Astrocyte (in vitro differentiated cells and primary cell): ENCODE measurements around the gene ITPRIPL2. TPM values are rescaled to one million over a fixed set of nuclear protein-coding genes. Genes with fewer than 3 reads are reported as not detected.

Experiments used
- DNase-seq: peaks from one replicate; pipeline ENCODE4 v3.0.0-alpha.2; 2010; ENCODE audit warnings: low read depth
- FAIRE-seq: peaks from 2 replicates; lab custom pipeline; 2011; peaks lifted over from hg19 to GRCh38; lab: Jason Lieb, UNC
- H2AFZ ChIP-seq: 2 replicates; pipeline ENCODE4 v1.6.0; 2012; ENCODE audit warnings: low read depth, low read length, inconsistent platforms
- H3K27ac ChIP-seq: 2 replicates; pipeline ENCODE4 v1.5.1; 2011; ENCODE audit warnings: low read depth, low read length, inconsistent platforms
- H3K27me3 ChIP-seq: 2 replicates; pipeline ENCODE4 v1.6.0; 2011; ENCODE audit warnings: low read length, inconsistent platforms; ENCODE audit not compliant: insufficient read depth
- H3K36me3 ChIP-seq: 2 replicates; pipeline ENCODE4 v1.5.1; 2011; ENCODE audit warnings: low read length, inconsistent platforms; ENCODE audit not compliant: insufficient read depth
- H3K4me1 ChIP-seq: 2 replicates; pipeline ENCODE4 v1.5.1; 2011; ENCODE audit warnings: low read length, inconsistent platforms; ENCODE audit not compliant: insufficient read depth
- H3K4me2 ChIP-seq: 2 replicates; pipeline ENCODE4 v1.6.0; 2012; ENCODE audit warnings: low read length, inconsistent platforms
- H3K4me3 ChIP-seq: 2 replicates; pipeline ENCODE4 v1.5.1; 2011; ENCODE audit warnings: low read depth, mild to moderate bottlenecking, low read length, inconsistent platforms; ENCODE audit not compliant: insufficient read depth
- H3K79me2 ChIP-seq: 2 replicates; pipeline ENCODE4 v1.6.0; 2012; ENCODE audit warnings: mild to moderate bottlenecking, low read length, inconsistent platforms; ENCODE audit not compliant: insufficient read depth
- H3K9ac ChIP-seq: 2 replicates; pipeline ENCODE4 v1.6.0; 2012; ENCODE audit warnings: mild to moderate bottlenecking, low read length, inconsistent platforms
- H3K9me3 ChIP-seq: 2 replicates; pipeline ENCODE4 v1.5.1; 2012; ENCODE audit warnings: low read depth, mild to moderate bottlenecking, low read length, inconsistent platforms; ENCODE audit not compliant: insufficient read depth
- H4K20me1 ChIP-seq: 2 replicates; pipeline ENCODE4 v1.6.0; 2012; ENCODE audit warnings: low read length, inconsistent platforms; ENCODE audit not compliant: insufficient read depth
- H3K27ac Mint-ChIP-seq: one replicate; pipeline ENCODE4 v1.8.0; 2021; ENCODE audit warnings: mild to moderate bottlenecking, mixed read lengths; ENCODE audit not compliant: unreplicated experiment
- H3K27me3 Mint-ChIP-seq: one replicate; pipeline ENCODE4 v1.8.0; 2021; ENCODE audit warnings: low read depth, mixed read lengths; ENCODE audit not compliant: unreplicated experiment
- H3K36me3 Mint-ChIP-seq: one replicate; pipeline ENCODE4 v1.8.0; 2021; ENCODE audit warnings: low read depth, mixed read lengths; ENCODE audit not compliant: unreplicated experiment
- H3K4me1 Mint-ChIP-seq: one replicate; pipeline ENCODE4 v1.8.0; 2021; ENCODE audit warnings: low read depth, mixed read lengths; ENCODE audit not compliant: unreplicated experiment
- H3K4me3 Mint-ChIP-seq: one replicate; pipeline ENCODE4 v1.8.0; 2021; ENCODE audit warnings: mild to moderate bottlenecking, moderate library complexity, mixed read lengths; ENCODE audit not compliant: unreplicated experiment
- H3K9me3 Mint-ChIP-seq: one replicate; pipeline ENCODE4 v1.8.0; 2021; ENCODE audit warnings: mild to moderate bottlenecking, mixed read lengths; ENCODE audit not compliant: unreplicated experiment
- CTCF ChIP-seq: IDR thresholded peaks from 2 replicates; pipeline ENCODE4 v1.5.1; 2011; ENCODE audit warnings: low read depth, mild to moderate bottlenecking, inconsistent platforms, low read length, moderate library complexity; ENCODE audit not compliant: insufficient read depth
- EZH2 ChIP-seq: IDR thresholded peaks from 2 replicates; pipeline ENCODE4 v1.6.1; 2012; ENCODE audit warnings: mild to moderate bottlenecking, low read length, inconsistent platforms; ENCODE audit not compliant: insufficient read depth
- total RNA-seq: library from RNA; stranded (reverse); gene quantifications from 2 replicates; pipeline ENCODE4 v1.2.1, GENCODE V29; 2021

ITPRIPL2 gene
- total RNA-seq, 1 donor from 2014 or later = 47.8 TPM

- peaks cover 27% of the 10 kb centered on the region for H3K4me1 ChIP-seq
- Mint-ChIP-seq H3K36me3 (no peaks in the 10 kb centered on the region), H3K27ac (no peak overlapping the region), H3K4me3 (no peak overlapping the region), H3K9me3 (peaks cover 2% of the 10 kb centered on the region), H3K4me1 (peaks cover 28% of the 10 kb centered on the region), H3K27me3 (no peaks in the 10 kb centered on the region)
- H3K27me3 ChIP-seq = no peaks in the 10 kb centered on the region
- no peaks in the 10 kb centered on the region for H4K20me1 ChIP-seq
- DNase-seq = no peak
- FAIRE-seq = no peak
- H2AFZ ChIP-seq = no peak overlapping the region
- no peak for TF ChIP-seq CTCF
- no peak for TF ChIP-seq EZH2
- H3K4me2 ChIP-seq = no peak overlapping the region
- no peaks in the 10 kb centered on the region for H3K79me2 ChIP-seq
- no peak overlapping the region for H3K9ac ChIP-seq
- H3K27ac ChIP-seq = no peak overlapping the region
- H3K9me3 ChIP-seq = no peaks in the 10 kb centered on the region
- H3K4me3 ChIP-seq = no peak overlapping the region
- no peaks in the 10 kb centered on the region for H3K36me3 ChIP-seq
Observed at GRCh38 chr16:19132898-19133297, 19.1 kb downstream of the ITPRIPL2 start.

DNA sequence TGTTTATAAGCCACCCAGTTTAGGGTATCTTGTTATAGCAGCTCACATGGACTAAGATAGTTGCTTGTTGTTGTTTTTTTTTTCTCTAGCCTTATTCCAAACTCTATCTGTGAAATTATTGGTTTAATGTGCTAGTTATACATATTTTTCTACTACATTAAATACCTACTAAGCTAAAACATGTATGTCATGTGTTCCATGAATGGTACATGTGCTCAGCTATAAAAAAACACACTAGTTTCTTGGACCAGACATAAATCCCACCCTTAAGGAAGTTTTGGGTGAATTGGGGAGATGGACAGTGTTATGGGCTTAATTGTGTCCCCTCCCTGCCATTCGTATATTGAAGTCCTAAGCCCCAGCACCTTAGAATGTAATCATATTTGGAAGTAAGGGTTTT is 19.8 kb downstream of the ITPRIPL2 start:
- Histone ChIP-seq H4K20me1 (no peaks in the 10 kb centered on the region), H3K9me3 (no peaks in the 10 kb centered on the region), H3K27ac (no peak overlapping the region), H2AFZ (no peak overlapping the region), H3K27me3 (no peaks in the 10 kb centered on the region), H3K9ac (no peak overlapping the region), H3K36me3 (no peaks in the 10 kb centered on the region), H3K4me2 (no peak overlapping the region), H3K4me3 (no peak overlapping the region), H3K79me2 (no peaks in the 10 kb centered on the region), H3K4me1 (peaks cover 27% of the 10 kb centered on the region)
- TF ChIP-seq EZH2 (no peak), CTCF (no peak)
- Mint-ChIP-seq H3K27me3 (no peaks in the 10 kb centered on the region), H3K36me3 (no peaks in the 10 kb centered on the region), H3K4me1 (peaks cover 30% of the 10 kb centered on the region), H3K9me3 (peaks cover 2% of the 10 kb centered on the region), H3K4me3 (no peak overlapping the region), H3K27ac (no peak overlapping the region)
- DNase-seq (no peak), FAIRE-seq (no peak)

GRCh38 chr16:19135201-19135842 is 21.6 kb downstream of the ITPRIPL2 start:
- no peak overlapping the region for H3K27ac ChIP-seq
- H3K27ac Mint-ChIP-seq = no peak overlapping the region
- peaks cover 25% of the 10 kb centered on the region for H3K4me1 ChIP-seq
- no peak for DNase-seq
- no peaks in the 10 kb centered on the region for H3K9me3 Mint-ChIP-seq
- H3K27me3 ChIP-seq = no peaks in the 10 kb centered on the region
- H3K79me2 ChIP-seq = no peaks in the 10 kb centered on the region
- H3K9me3 ChIP-seq = no peaks in the 10 kb centered on the region
- H2AFZ ChIP-seq = no peak overlapping the region
- no peak for TF ChIP-seq EZH2
- TF ChIP-seq CTCF = no peak
- H3K36me3 ChIP-seq = no peaks in the 10 kb centered on the region
- peaks cover 28% of the 10 kb centered on the region for H3K4me1 Mint-ChIP-seq
- H3K4me3 Mint-ChIP-seq = no peak overlapping the region
- H3K27me3 Mint-ChIP-seq = no peaks in the 10 kb centered on the region
- H3K4me3 ChIP-seq = no peak overlapping the region
- no peak for FAIRE-seq
- H3K36me3 Mint-ChIP-seq = no peaks in the 10 kb centered on the region
- H3K4me2 ChIP-seq = no peak overlapping the region
- H3K9ac ChIP-seq = no peak overlapping the region
- H4K20me1 ChIP-seq = no peaks in the 10 kb centered on the region
